GM18517 (cell line): ENCODE results near the gene USP40.

Source experiments
- ATAC-seq: cut with Tn5 transposase; IDR thresholded peaks from one replicate; pipeline ENCODE4 v1.9.1; 2021; ENCODE audit warnings: mild to moderate bottlenecking, moderate library complexity; ENCODE audit not compliant: unreplicated experiment

Gene USP40

GRCh38 chr2:233476651-233477547 lies 89.7 kb downstream of the USP40 start:
- ATAC-seq: no peak

DNA sequence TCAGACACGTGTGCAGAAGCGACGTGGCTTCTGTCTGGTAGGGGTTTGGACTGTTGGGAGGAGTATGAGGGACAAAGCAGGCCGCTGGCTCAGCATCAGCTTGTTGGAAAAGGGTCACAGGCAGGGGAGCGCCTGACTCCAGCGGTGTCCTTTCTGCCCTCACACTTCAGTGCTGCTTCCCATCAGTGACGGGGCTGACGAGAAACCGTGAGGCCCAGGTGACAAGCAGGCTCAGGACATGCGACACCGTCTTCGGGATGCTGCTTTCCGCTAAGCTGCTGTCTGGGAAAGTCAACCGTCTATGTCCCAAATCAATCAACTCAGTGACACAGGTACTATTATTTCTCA lies 90.5 kb downstream of the USP40 start:
- no peak for ATAC-seq

GRCh38 chr2:233474308-233475160 lies 92.0 kb downstream of the USP40 start:
- ATAC-seq: no peak

GRCh38 chr2:233473878-233474277 lies 92.7 kb downstream of the USP40 start:
- ATAC-seq: no peak

DNA sequence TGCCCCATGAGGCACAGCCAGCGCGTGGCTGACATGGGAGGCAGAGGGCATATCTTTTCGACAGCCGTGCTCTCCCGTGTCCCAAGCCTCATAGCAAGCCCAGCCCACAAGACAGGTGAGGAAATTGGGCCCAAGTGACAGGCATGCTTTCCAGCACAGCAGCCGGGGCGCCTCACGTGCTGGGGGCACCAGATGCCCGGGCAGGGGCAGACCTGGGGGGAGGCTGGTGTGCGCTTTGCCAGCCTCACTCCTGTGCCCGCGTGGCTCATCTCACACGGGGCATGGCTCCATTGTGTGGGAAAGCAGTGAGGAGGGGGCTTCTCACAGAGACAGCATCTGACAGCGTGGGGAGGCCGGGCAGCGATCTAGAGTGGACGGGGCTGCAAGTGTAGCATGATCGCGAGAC lies 93.2 kb downstream of the USP40 start:
- ATAC-seq: no peak

DNA sequence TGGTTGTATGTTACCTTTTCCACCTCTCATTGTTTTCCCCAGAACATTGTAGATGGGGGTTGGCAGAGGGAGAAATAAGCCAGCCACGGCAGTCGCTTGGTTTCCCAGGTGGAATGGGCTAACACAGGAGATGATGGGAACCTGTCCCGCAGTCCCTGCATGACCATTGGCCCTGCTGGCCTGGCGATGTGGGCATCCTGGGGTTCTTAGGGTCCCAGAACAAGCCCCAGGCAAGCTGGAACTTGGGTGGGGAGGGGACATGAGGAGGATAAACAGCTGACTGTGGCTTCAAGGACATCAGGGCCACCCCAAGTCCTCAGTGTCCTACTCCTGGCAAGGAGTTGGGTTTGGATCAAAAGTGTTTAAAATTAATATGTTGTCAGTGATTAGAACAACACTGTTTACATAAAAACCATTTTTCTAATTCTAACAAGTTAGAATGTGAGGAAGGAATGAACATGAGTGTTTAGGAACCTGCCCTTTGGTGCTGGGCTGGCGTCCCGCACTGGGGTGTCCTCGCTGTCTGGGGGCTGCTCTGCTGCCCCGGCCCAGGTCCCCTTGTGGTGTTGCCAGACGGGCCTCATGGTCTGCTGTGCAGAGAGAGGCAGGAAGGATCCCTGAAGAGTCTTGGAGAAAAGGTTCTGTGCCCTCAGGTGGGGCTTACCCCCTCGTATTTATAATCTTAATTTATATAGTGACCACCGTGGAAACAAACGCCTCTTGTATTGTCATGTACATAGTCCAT lies 95.1 kb downstream of the USP40 start:
- ATAC-seq: no peak

- no peak for ATAC-seq
These were observed 95.7 kb downstream of the USP40 start for GRCh38 chr2:233470839-233471238.

GRCh38 chr2:233470011-233470687 lies 96.4 kb downstream of the USP40 start:
- ATAC-seq: no peak

GRCh38 chr2:233469261-233470010 lies 97.1 kb downstream of the USP40 start:
- no peak for ATAC-seq

- ATAC-seq: no peak
These were observed 97.9 kb downstream of the USP40 start for GRCh38 chr2:233468741-233469110.

DNA sequence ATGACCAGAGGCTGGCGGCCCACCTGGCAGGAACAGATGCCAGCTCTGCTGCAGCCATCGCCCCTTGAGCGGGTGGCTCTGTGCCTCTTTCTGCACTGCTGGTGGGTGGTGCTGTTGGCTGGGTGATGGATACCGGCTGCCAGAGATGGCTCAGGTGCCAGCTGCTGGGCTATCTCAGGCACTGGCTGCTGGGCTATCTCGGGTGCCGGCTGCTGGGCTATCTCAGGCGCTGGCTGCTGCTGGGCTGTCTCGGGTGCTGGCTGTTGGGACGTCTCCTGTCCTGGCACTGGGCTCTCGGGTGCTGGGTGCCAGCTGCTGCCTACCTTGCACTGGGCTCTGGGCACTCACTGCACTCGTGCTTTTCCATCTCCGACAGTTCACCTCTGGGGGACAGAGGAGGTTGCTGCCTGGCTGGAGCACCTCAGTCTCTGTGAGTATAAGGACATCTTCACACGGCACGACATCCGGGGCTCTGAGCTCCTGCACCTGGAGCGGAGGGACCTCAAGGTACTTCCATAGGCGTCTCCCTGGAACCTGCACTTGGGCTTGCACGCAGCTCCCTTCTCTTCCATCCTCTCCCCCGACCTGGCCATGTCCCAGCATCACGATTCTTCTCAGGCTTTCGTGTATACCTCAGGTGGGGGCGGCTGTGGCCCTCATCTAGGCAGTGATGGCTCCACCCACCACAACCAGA lies 98.4 kb downstream of the USP40 start:
- ATAC-seq: no peak

- ATAC-seq: no peak
These were observed 99.5 kb downstream of the USP40 start for GRCh38 chr2:233466991-233467603.

GRCh38 chr2:233464531-233465240 lies 101.9 kb downstream of the USP40 start:
- no peak for ATAC-seq

GRCh38 chr2:233464056-233464455 lies 102.5 kb downstream of the USP40 start:
- no peak for ATAC-seq

GRCh38 chr2:233463586-233463985 lies 103.0 kb downstream of the USP40 start:
- no peak for ATAC-seq

DNA sequence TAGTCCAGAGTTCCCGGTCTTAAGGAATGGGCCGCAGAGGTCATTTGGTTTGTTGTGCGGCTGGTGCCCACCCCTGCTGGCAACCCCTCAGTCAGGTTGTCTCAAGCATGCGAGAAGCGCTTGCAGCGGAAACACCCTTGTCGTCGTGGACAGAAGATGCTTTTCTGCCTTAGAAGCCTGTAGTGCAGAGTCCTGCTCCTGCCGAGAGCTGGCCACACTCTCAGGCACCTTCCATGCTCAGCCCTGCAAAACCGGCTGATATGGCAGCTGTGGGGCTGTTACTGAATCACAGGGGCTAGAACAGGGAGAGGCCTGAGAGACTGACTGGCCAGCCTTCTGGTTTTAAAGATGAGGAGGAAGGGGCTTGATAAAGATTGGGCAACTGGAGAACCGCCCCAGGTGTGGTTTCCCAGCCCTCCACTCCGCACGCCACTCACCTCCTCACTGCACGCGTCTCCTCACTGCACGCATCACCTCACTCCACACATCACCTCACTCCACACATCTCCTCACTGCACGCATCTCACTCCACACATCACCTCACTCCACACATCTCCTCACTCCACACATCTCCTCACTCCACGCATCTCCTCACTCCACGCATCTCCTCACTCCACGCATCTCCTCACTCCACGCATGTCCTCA lies 103.6 kb downstream of the USP40 start:
- ATAC-seq: no peak

- no peak for ATAC-seq
These were observed 104.3 kb downstream of the USP40 start for GRCh38 chr2:233462202-233462785.

GRCh38 chr2:233461481-233461891 lies 105.1 kb downstream of the USP40 start:
- no peak for ATAC-seq
